Ovary (tissue), 9 donors: ENCODE measurements around the gene BMF. TPM values are rescaled to one million over a fixed set of nuclear protein-coding genes. Genes with fewer than 3 reads are reported as not detected.
A peak's percentile ranks its signal among the peaks of the same experiment; 100 is the strongest.

ENCODE experiments used
- DNase-seq, 5 donors: peaks; one replicate each; pipeline ENCODE4 v3.0.0-alpha.2; 2019 to 2020
- H3K27ac ChIP-seq, 2 donors: fragments of 200-600 bp; one replicate each; pipeline versions ENCODE4 v1.5.1 to v1.8.0; 2019 to 2022
- H3K27me3 ChIP-seq: fragments of 200-600 bp; one replicate; pipeline ENCODE4 v1.8.0; 2022
- H3K36me3 ChIP-seq: fragments of 200-600 bp; sonication (generic); one replicate; pipeline ENCODE4 v1.5.1; 2019
- H3K4me1 ChIP-seq: one replicate; pipeline ENCODE4 v1.8.1; 2013; ENCODE audit warnings: mild to moderate bottlenecking, moderate library complexity; ENCODE audit not compliant: insufficient read depth
- H3K4me3 ChIP-seq: fragments of 200-600 bp; sonication (generic); one replicate; pipeline ENCODE4 v1.5.1; 2017
- H3K9me3 ChIP-seq, 2 donors: fragments of 200-600 bp in 1 of 2; sonication (generic) in 1 of 2; one replicate each; pipeline versions ENCODE4 v1.5.1 to v1.8.1; 2013 to 2019; ENCODE audit warnings: mild to moderate bottlenecking in 1 of 2, moderate library complexity in 1 of 2
- EP300 ChIP-seq: sonication (generic); formaldehyde crosslinking; IDR thresholded peaks from one replicate; pipeline ENCODE4 v1.6.1; 2017; ENCODE audit warnings: antibody characterized with exemption
- POLR2A ChIP-seq: fragments of 450-650 bp; IDR thresholded peaks from one replicate; pipeline ENCODE4 v1.6.1; 2017; ENCODE audit warnings: antibody characterized with exemption, mild to moderate bottlenecking, moderate library complexity
- WGBS, 3 donors: extraction: QIAGEN DNeasy Blood & Tissue Kit in 1 of 3; methylation state at CpG; one replicate each; pipeline versions ENCODE4 v1.1.5 to v1.1.7; 2013 to 2017; 5-methylcytosine and 5-hydroxymethylcytosine counted together
- intact Hi-C, 4 donors: fragments of 100-400 bp; cut with DNase I; formaldehyde crosslinking; loops; one replicate each; pipeline versions ENCODE4 v1.11.0 to v1.15.1; 2022 to 2023
- polyA plus RNA-seq, 2 donors: library from polyadenylated mRNA; stranded (reverse); fragments of 200-250 nt in 1 of 2; fragments of 350-450 nt in 1 of 2; fragmentation: Illumina TruSeq in 1 of 2; extraction: RNeasy Lipid Tissue Mini Kit (QIAGEN cat#74804) in 1 of 2; gene quantifications; one replicate each; pipeline ENCODE4 v1.2.3, GENCODE V29; 2013 to 2014
- total RNA-seq, 7 donors: library from RNA; depleted of rRNA in 2 of 7; stranded (reverse); fragments of >200 nt in 2 of 7; fragmentation: NEBNext Ultra II Directional in 3 of 7; extraction: Animal tissue kit (Norgen Biotek cat#: 25700) in 3 of 7; gene quantifications; one replicate each; pipeline versions ENCODE4 v1.1.0 to v1.2.4, GENCODE V29; 2016 to 2023
- TF ChIP-seq, protein P1 (sequence below), 3 donors: fragments of 450-650 bp in 2 of 3; fragments of 200-600 bp in 1 of 3; IDR thresholded peaks; one replicate each; pipeline versions ENCODE4 v1.5.1 to v1.8.0; 2016 to 2022; ENCODE audit warnings: antibody characterized with exemption in 3 of 3, mild to moderate bottlenecking in 1 of 3
- donor health status: DM: no; HTN: no; CAD: no; lungs with moderate emphysema.
- donor health status: DM: no; HTN: no; CAD: no.
- donor health status: Bipolar disorder and iron deficiency.
- donor health status: DM: yes; HTN: yes; CAD: no.
- donor health status: DM: no; HTN: no; CAD: no.
- donor health status: DM: yes; HTN: yes; CAD: no.

The BMF gene
- total and polyA plus RNA-seq, 9 donors, result 5.7 to 26.5 (median 17.2) TPM

DNA sequence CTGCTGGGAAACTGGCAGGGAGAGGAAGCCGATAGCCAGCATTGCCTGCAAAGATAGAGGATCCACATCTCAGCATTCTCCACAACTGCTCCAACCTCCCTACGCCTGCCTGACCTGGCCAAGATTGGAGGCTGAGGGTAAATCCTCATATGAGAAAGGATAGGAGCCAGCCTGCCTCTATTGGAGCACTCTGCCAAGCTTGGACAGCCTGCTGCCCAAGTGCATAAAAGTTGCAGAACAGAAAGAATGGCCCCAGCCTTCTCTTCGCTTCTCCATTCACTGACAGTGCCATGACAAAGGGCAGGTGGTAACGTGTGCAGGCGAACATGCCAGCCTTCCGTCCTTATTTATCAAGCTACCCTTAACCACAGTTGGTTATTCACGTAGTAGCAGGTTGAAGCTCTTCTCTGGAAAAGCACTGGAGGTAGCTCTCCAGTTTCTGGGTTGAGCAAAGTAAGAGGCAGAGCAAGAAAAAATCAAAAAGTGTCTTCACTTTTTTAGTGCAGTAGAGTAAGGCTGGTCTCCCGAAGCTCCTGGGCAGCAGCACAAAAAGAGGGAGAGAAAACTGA is 4.3 kb downstream of the BMF start:
- DNase-seq, result no peak
- intact Hi-C loops, result loop anchor here in 1 of 4 donors (10.0 kb wide), 2 partner anchors 50 to 240 kb away; partner anchors contain the start of gene CCDC9B
- WGBS, 3 donors, result 36 to 51% (median 44%) methylated on average over 8 of the region's 8 CpGs
- Histone ChIP-seq H3K36me3 (no peaks in the 10 kb centered on the region), H3K9me3 (no peaks in the 10 kb centered on the region), H3K27me3 (no peaks in the 10 kb centered on the region), H3K4me3 (no peak overlapping the region), H3K4me1 (peaks cover 50% of the 10 kb centered on the region), H3K27ac (peak overlapping the region in 1 of 2 donors; percentile 93)
- TF ChIP-seq EP300 (no peak), POLR2A (no peak)
- TF ChIP-seq, protein P1, sequence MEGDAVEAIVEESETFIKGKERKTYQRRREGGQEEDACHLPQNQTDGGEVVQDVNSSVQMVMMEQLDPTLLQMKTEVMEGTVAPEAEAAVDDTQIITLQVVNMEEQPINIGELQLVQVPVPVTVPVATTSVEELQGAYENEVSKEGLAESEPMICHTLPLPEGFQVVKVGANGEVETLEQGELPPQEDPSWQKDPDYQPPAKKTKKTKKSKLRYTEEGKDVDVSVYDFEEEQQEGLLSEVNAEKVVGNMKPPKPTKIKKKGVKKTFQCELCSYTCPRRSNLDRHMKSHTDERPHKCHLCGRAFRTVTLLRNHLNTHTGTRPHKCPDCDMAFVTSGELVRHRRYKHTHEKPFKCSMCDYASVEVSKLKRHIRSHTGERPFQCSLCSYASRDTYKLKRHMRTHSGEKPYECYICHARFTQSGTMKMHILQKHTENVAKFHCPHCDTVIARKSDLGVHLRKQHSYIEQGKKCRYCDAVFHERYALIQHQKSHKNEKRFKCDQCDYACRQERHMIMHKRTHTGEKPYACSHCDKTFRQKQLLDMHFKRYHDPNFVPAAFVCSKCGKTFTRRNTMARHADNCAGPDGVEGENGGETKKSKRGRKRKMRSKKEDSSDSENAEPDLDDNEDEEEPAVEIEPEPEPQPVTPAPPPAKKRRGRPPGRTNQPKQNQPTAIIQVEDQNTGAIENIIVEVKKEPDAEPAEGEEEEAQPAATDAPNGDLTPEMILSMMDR (IDR thresholded peaks at IDR 0.05), result no peak

DNA sequence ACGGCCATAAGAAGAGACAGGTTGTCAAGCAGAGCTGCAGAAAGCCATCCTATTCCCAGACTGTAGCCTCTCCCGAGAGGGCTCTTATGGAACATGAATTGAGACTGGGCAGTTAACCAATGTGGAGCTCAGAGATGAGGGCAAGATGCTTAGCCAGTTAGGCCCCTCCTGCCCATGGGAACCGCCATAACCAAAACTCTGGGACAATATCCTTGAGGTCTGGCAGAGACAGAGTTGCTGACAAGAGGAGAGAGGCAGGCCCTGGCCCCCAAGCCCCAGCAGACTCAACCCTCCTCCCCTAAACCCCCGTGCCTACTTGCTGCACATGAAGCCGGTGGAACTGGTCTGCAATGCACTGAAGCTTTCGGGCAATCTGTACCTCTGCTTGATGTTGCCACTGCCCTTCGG is 4.8 kb downstream of the BMF start:
- intact Hi-C loops, result loop anchor here in 1 of 4 donors (10.0 kb wide), 2 partner anchors 49 to 241 kb away; partner anchors contain the start of gene CCDC9B
- peak overlapping the region; percentile 11 for H3K4me3 ChIP-seq
- WGBS, 3 donors, result 59 to 78% (median 62%) methylated on average over 6 to 7 of the region's 7 CpGs
- H3K27me3 ChIP-seq, result no peaks in the 10 kb centered on the region
- TF ChIP-seq, protein P1 (IDR thresholded peaks at IDR 0.05), result no peak
- TF ChIP-seq POLR2A (no peak), EP300 (no peak)
- peaks cover 51% of the 10 kb centered on the region for H3K4me1 ChIP-seq
- H3K27ac ChIP-seq, result peak overlapping the region; percentile 92 to 93
- H3K9me3 ChIP-seq, result no peaks in the 10 kb centered on the region
- no peaks in the 10 kb centered on the region for H3K36me3 ChIP-seq
- no peak for DNase-seq

DNA sequence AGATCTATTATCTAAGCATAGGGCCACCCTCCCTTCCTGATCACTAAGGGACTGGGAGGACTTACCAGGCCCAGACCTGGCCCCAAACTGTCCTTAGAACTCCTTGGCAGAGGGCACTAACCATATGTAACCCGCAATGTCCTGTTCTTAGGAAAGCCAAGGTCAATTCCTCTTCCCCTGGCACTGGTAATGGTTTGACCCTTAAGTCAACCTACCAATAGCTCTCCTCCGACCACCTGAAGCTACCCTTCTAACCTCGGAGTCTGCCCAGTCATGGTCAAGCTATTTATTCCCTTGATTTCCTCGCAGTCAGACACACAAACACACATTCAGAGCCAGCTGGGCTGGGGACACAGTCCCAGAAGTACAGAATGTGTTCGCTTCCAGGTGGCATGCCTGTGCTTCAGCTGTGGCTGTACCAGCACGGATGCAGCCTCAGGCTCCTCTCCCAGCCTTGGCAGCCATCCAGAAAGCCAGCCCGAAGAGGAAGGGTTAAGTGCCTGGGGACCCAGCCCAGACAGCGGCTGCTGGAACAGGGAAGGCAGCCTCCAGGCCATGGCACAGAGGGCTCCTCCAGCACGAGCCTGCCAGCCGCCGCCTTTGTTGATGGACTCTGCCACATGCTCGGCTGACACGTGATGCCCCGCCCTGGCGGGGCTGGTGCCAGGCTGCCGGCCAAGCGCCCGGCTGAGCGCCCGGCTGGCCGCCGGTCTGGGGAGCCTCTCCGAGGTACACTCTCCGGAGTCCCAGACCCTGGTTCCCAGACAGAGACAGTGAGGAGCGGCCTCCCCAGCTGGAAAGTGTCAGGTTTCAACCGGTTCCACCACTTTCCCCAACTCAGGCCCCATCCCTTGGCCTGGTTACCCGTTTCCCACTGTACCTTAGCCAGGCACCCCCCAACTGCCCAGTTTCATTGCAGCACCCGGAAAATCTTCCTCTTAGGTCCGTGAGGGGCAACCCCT is 5.5 kb downstream of the BMF start:
- Histone ChIP-seq H3K27ac (peak overlapping the region; percentile 92 to 93), H3K9me3 (no peaks in the 10 kb centered on the region), H3K4me3 (peak overlapping the region; percentile 11), H3K4me1 (peaks cover 54% of the 10 kb centered on the region), H3K36me3 (no peaks in the 10 kb centered on the region), H3K27me3 (no peaks in the 10 kb centered on the region)
- DNase-seq, result peak; percentile 83 to 87 (median 86)
- intact Hi-C loops, result loop anchor here in 1 of 4 donors (10.0 kb wide), 2 partner anchors 48 to 242 kb away; partner anchors contain the start of gene CCDC9B
- WGBS, 3 donors, result 11 to 20% (median 16%) methylated on average over 12 to 29 of the region's 29 CpGs
- no peak for TF ChIP-seq EP300
- no peak for TF ChIP-seq POLR2A
- TF ChIP-seq, protein P1 (IDR thresholded peaks at IDR 0.05), result no peak
